Measurements from ENCODE around the gene PGPEP1. TPM values are rescaled to one million over a fixed set of nuclear protein-coding genes. Genes with fewer than 3 reads are reported as not detected.
A peak's percentile ranks its signal among the peaks of the same experiment; 100 is the strongest.
"Not testable (repeated sequence)": the region's sequence is repeated elsewhere in the genome, so short reads cannot be mapped to it uniquely, and the experiment has no call there.

The PGPEP1 gene
- total RNA-seq, 1 experiment from 2014 or later = 27.9 TPM

- TF ChIP-seq, protein P1, sequence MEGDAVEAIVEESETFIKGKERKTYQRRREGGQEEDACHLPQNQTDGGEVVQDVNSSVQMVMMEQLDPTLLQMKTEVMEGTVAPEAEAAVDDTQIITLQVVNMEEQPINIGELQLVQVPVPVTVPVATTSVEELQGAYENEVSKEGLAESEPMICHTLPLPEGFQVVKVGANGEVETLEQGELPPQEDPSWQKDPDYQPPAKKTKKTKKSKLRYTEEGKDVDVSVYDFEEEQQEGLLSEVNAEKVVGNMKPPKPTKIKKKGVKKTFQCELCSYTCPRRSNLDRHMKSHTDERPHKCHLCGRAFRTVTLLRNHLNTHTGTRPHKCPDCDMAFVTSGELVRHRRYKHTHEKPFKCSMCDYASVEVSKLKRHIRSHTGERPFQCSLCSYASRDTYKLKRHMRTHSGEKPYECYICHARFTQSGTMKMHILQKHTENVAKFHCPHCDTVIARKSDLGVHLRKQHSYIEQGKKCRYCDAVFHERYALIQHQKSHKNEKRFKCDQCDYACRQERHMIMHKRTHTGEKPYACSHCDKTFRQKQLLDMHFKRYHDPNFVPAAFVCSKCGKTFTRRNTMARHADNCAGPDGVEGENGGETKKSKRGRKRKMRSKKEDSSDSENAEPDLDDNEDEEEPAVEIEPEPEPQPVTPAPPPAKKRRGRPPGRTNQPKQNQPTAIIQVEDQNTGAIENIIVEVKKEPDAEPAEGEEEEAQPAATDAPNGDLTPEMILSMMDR (IDR thresholded peaks at IDR 0.05; ENCODE audit: unreplicated experiment) = no peak
- Mint-ChIP-seq H3K4me1 (ENCODE audit: low read depth, unreplicated experiment) (peaks cover 9% of the 10 kb centered on the region), H3K9me3 (ENCODE audit: low read depth, unreplicated experiment) (no peaks in the 10 kb centered on the region), H3K27me3 (ENCODE audit: unreplicated experiment) (no peaks in the 10 kb centered on the region), H3K4me3 (ENCODE audit: low read depth, unreplicated experiment) (no peak overlapping the region), H3K36me3 (ENCODE audit: insufficient read depth, unreplicated experiment) (peaks cover 18% of the 10 kb centered on the region), H3K27ac (ENCODE audit: unreplicated experiment) (no peak overlapping the region)
- intact Hi-C loops (cut with micrococcal nuclease; ENCODE audit: unreplicated experiment) = no loop called here
- CTCF ChIA-PET = interaction anchor here (0.7 to 0.9 kb wide), 2 partner anchors 38 to 51 kb away, joined by 3 to 8 read pairs; no protein-coding TSS in a partner anchor
- no TSS peak for BruUV-seq (replicated peaks)
- no peak for DNase-seq
Measured at GRCh38 chr19:18350490-18350889, 10.1 kb downstream of the PGPEP1 start.

DNA sequence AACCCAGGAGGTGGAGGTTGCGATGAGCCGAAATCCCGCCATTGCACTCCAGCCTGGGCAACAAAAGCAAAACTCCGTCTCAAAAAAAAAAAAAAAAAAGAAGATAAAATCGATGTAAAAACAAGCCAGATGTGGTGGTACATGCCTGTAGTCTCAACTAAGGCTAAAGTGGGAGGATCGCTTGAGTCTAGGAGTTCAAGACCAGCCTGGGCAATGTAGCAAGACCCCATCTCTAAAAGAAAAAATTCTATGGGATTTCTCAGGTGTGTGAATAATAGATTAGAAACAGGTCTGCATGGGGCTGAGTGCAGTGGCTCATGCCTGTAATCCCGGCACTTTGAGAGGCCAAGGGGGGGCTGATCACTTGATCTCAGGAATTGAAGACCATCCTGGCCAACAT lies 11.1 kb downstream of the PGPEP1 start:
- intact Hi-C loops (cut with micrococcal nuclease; ENCODE audit: unreplicated experiment) = no loop called here
- H3K4me3 Mint-ChIP-seq (ENCODE audit: low read depth, unreplicated experiment) = no peak overlapping the region
- peaks cover 12% of the 10 kb centered on the region for H3K36me3 Mint-ChIP-seq (ENCODE audit: insufficient read depth, unreplicated experiment)
- BruUV-seq (replicated peaks) = no TSS peak
- TF ChIP-seq, protein P1 (IDR thresholded peaks at IDR 0.05; ENCODE audit: unreplicated experiment) = no peak
- no peaks in the 10 kb centered on the region for H3K9me3 Mint-ChIP-seq (ENCODE audit: low read depth, unreplicated experiment)
- H3K27me3 Mint-ChIP-seq (ENCODE audit: unreplicated experiment) = no peaks in the 10 kb centered on the region
- no peak overlapping the region for H3K27ac Mint-ChIP-seq (ENCODE audit: unreplicated experiment)
- peaks cover 2% of the 10 kb centered on the region for H3K4me1 Mint-ChIP-seq (ENCODE audit: low read depth, unreplicated experiment)
- CTCF ChIA-PET = no interaction called here
- DNase-seq = no peak

- no TSS peak for BruUV-seq (replicated peaks)
- CTCF ChIA-PET = no interaction called here
- Mint-ChIP-seq H3K9me3 (ENCODE audit: low read depth, unreplicated experiment) (no peaks in the 10 kb centered on the region), H3K4me1 (ENCODE audit: low read depth, unreplicated experiment) (peaks cover 7% of the 10 kb centered on the region), H3K27ac (ENCODE audit: unreplicated experiment) (peak overlapping the region; percentile 60), H3K27me3 (ENCODE audit: unreplicated experiment) (no peaks in the 10 kb centered on the region), H3K36me3 (ENCODE audit: insufficient read depth, unreplicated experiment) (peaks cover 13% of the 10 kb centered on the region), H3K4me3 (ENCODE audit: low read depth, unreplicated experiment) (no peak overlapping the region)
- TF ChIP-seq, protein P1 (IDR thresholded peaks at IDR 0.05; ENCODE audit: unreplicated experiment) = no peak
- no peak for DNase-seq
- intact Hi-C loops (cut with micrococcal nuclease; ENCODE audit: unreplicated experiment) = no loop called here
Measured at GRCh38 chr19:18353378-18354005, 13.1 kb downstream of the PGPEP1 start.

- H3K27me3 Mint-ChIP-seq (ENCODE audit: unreplicated experiment); H3K9me3 Mint-ChIP-seq (ENCODE audit: low read depth, unreplicated experiment); H3K27ac Mint-ChIP-seq (ENCODE audit: unreplicated experiment); DNase-seq; intact Hi-C loops (cut with micrococcal nuclease; ENCODE audit: unreplicated experiment); CTCF ChIA-PET; H3K4me3 Mint-ChIP-seq (ENCODE audit: low read depth, unreplicated experiment); H3K4me1 Mint-ChIP-seq (ENCODE audit: low read depth, unreplicated experiment); BruUV-seq (replicated peaks): not testable (repeated sequence)
- peaks cover 23% of the 10 kb centered on the region for H3K36me3 Mint-ChIP-seq (ENCODE audit: insufficient read depth, unreplicated experiment)
Measured at GRCh38 chr19:18354743-18355142, 14.3 kb downstream of the PGPEP1 start.

GRCh38 chr19:18357041-18357440 lies 16.6 kb downstream of the PGPEP1 start:
- Mint-ChIP-seq H3K36me3 (ENCODE audit: insufficient read depth, unreplicated experiment) (peaks cover 35% of the 10 kb centered on the region), H3K9me3 (ENCODE audit: low read depth, unreplicated experiment) (no peaks in the 10 kb centered on the region), H3K4me1 (ENCODE audit: low read depth, unreplicated experiment) (peaks cover 7% of the 10 kb centered on the region), H3K4me3 (ENCODE audit: low read depth, unreplicated experiment) (no peak overlapping the region), H3K27me3 (ENCODE audit: unreplicated experiment) (no peaks in the 10 kb centered on the region), H3K27ac (ENCODE audit: unreplicated experiment) (no peak overlapping the region)
- DNase-seq = no peak
- CTCF ChIA-PET = no interaction called here
- intact Hi-C loops (cut with micrococcal nuclease; ENCODE audit: unreplicated experiment) = no loop called here
- TF ChIP-seq, protein P1 (IDR thresholded peaks at IDR 0.05; ENCODE audit: unreplicated experiment) = no peak
- no TSS peak for BruUV-seq (replicated peaks)
